SK-N-SH (cell line): Measurements from ENCODE around the gene CSTPP1.

Source experiments
- CHD2 ChIP-seq: fragments of 150-350 bp; IDR thresholded peaks from 2 replicates; pipeline ENCODE4 v1.6.1; 2018; ENCODE audit warnings: low read length; ENCODE audit not compliant: partially characterized antibody
- EP300 ChIP-seq, 2 experiments: IDR thresholded peaks; 2 replicates each; pipeline versions ENCODE4 v1.4.0 to v1.6.1; 2012; ENCODE audit warnings: borderline replicate concordance in 1 of 2, low read depth in 1 of 2, low read length in 1 of 2
- JUND ChIP-seq: IDR thresholded peaks from 2 replicates; pipeline ENCODE4 v1.4.0; 2012
- MXI1 ChIP-seq: IDR thresholded peaks from 2 replicates; pipeline ENCODE4 v1.6.1; 2012; ENCODE audit warnings: mild to moderate bottlenecking, low read depth, low read length, improper control_type of control experiment
- NFIC ChIP-seq: IDR thresholded peaks from 2 replicates; pipeline ENCODE4 v1.4.0; 2012; ENCODE audit warnings: borderline replicate concordance
- POLR2AphosphoS5 ChIP-seq: IDR thresholded peaks from 2 replicates; pipeline ENCODE4 v1.6.1; 2012; ENCODE audit warnings: low read depth, low read length
- RFX5 ChIP-seq: IDR thresholded peaks from 2 replicates; pipeline ENCODE4 v1.6.1; 2012; ENCODE audit warnings: mild to moderate bottlenecking, improper control_type of control experiment, low read length
- RXRA ChIP-seq: IDR thresholded peaks from 2 replicates; pipeline ENCODE4 v1.4.0; 2012; ENCODE audit warnings: low read depth, mild to moderate bottlenecking, borderline replicate concordance
- SMC3 ChIP-seq: IDR thresholded peaks from 2 replicates; pipeline ENCODE4 v1.6.1; 2012; ENCODE audit warnings: low read depth, low read length, improper control_type of control experiment
- TEAD4 ChIP-seq: IDR thresholded peaks from 2 replicates; pipeline ENCODE4 v1.4.0; 2012; ENCODE audit warnings: mild to moderate bottlenecking, borderline replicate concordance; ENCODE audit not compliant: insufficient read depth
- TF ChIP-seq, protein P1 (sequence below): fragments of 200-600 bp; sonication (generic); IDR thresholded peaks from 2 replicates; pipeline ENCODE4 v1.6.1; 2017; ENCODE audit warnings: antibody characterized with exemption, mild to moderate bottlenecking, moderate library complexity

DNA sequence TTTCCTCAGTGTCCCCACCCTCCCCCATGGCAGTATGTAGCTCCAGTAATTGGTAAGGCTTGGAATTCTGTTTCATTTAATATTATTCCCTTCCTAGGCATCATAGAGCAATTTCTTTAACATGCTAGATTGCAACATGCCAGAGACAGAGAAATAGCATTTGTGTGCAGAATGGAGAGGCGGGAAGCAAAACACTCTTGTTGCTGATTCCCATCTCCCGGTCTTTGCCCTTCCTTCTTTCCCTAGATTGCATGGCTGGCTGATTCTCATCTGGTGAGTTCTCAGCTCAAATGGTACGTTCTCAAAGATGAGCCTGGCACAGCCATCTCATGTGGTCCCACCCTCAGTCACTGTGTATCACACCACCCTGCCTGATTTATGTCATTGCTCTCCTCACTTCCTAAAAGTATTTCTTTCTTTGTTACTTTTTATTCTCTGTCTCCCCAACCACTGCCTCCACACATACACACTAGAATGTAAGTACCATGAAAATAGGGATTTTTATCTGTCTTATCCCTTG lies 173.2 kb downstream of the CSTPP1 start:
- TF ChIP-seq EP300 (IDR thresholded peaks at IDR 0.05; ENCODE audit: borderline replicate concordance in 1 of 2, low read depth in 1 of 2, low read length in 1 of 2) (no peak), SMC3 (no peak), MXI1 (no peak), TEAD4 (no peak), RXRA (no peak), RFX5 (no peak), NFIC (no peak), POLR2AphosphoS5 (no peak), CHD2 (no peak), JUND (no peak)
- TF ChIP-seq, protein P1, sequence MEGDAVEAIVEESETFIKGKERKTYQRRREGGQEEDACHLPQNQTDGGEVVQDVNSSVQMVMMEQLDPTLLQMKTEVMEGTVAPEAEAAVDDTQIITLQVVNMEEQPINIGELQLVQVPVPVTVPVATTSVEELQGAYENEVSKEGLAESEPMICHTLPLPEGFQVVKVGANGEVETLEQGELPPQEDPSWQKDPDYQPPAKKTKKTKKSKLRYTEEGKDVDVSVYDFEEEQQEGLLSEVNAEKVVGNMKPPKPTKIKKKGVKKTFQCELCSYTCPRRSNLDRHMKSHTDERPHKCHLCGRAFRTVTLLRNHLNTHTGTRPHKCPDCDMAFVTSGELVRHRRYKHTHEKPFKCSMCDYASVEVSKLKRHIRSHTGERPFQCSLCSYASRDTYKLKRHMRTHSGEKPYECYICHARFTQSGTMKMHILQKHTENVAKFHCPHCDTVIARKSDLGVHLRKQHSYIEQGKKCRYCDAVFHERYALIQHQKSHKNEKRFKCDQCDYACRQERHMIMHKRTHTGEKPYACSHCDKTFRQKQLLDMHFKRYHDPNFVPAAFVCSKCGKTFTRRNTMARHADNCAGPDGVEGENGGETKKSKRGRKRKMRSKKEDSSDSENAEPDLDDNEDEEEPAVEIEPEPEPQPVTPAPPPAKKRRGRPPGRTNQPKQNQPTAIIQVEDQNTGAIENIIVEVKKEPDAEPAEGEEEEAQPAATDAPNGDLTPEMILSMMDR = no peak
